GM19468 (cell line): ENCODE data around the gene CRYBG3.
A peak's percentile ranks its signal among the peaks of the same experiment; 100 is the strongest.
"Not testable (repeated sequence)": the region's sequence is repeated elsewhere in the genome, so short reads cannot be mapped to it uniquely, and the experiment has no call there.

Source experiments
- ATAC-seq: cut with Tn5 transposase; IDR thresholded peaks from one replicate; pipeline ENCODE4 v1.9.1; 2021; ENCODE audit warnings: mild to moderate bottlenecking, moderate library complexity, moderate number of reproducible peaks; ENCODE audit not compliant: unreplicated experiment; ENCODE audit errors: extremely low read depth

CRYBG3 gene

DNA sequence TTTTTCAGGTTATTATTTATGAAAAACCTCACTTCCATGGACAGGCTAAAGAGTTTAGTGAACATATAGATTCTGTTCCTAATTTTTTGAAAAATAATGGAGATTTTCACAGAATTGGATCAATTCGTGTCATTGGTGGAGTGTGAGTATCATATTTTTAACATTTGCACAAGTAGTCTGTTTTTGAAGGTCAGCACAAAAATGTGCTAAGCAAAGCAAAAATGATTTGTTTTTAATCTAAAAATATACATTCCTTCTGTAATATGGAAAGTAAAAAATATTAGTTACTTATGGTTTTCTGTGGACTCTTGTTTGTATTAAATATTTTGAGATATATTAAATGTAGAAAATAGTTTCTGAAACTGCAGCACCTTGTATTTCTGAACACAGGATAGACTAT, 71.0 kb downstream of the CRYBG3 start:
- ATAC-seq = no peak

DNA sequence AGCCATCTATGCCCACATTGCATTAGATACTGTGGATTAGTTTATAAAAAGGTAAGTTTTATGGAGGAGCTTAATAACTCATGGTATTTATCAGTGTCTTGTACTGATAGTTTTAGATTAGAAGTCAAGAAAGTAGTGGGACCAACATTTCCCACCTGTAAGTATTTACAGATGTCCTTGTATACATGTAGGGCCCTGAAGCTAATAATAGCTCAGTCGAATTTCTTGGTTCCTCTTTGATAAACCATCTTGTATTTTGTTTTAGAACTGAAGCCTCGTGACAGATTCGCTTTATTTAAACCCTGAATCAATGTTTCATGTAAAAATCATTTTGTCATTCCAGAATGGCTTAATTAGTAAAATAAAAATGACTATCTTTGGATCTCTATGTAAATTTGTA, 73.4 kb downstream of the CRYBG3 start:
- peak; percentile 44 for ATAC-seq

DNA sequence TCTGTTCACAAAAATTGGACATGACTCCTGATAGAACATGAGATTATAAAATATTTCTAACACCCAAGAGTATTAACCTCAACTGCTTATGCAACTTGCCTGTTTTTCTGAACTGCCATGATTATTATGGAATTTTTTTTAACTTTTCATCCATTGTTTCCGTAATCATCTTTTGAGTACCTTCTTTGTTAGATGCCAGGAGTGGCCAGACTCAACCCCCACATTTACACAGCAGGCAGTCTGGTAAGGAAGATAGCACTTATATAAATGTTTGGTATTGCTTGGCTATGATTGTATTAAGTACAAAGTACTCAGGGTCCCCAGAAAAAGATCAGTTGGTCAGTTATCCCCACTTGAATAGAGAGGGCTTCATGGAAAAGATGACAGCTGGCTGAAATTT, 74.3 kb downstream of the CRYBG3 start:
- no peak for ATAC-seq

DNA sequence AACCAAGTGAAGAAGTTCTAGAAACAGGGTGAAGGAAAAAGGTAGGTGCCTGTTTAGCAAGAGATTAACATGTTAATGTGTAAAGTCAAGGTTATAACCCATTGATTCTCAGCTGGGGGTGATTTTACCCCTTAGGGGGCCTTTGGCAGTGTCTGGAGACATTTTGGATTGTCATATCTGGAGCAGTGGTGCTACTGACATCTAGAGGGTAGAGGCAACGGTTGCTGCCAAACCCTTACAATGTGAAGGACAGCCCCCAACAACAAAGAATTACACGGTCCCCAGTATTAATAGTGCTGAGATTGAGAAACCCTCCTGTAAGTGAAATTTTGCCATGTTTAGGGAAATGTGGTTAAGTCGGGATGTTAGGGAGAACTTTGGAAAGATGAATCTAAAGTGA, 74.7 kb downstream of the CRYBG3 start:
- ATAC-seq = no peak

DNA sequence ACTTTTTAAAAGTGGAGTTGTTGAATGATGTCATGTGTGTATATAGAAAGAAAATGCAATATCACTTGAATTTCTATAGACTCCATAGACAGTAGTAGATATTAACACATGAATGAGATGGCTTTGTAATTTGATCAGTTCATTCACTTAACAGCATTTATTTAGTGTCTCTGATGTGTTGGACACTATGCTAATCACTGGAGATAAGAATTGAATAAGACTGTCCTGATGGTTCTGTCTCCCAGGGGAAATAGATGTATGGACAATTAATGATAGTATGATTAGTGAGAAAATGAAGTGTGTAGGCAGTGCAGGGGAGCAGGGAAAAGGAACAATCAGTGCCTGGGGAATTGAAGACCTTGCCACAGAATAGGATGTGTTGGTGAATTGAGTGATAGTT, 77.5 kb downstream of the CRYBG3 start:
- ATAC-seq = no peak

DNA sequence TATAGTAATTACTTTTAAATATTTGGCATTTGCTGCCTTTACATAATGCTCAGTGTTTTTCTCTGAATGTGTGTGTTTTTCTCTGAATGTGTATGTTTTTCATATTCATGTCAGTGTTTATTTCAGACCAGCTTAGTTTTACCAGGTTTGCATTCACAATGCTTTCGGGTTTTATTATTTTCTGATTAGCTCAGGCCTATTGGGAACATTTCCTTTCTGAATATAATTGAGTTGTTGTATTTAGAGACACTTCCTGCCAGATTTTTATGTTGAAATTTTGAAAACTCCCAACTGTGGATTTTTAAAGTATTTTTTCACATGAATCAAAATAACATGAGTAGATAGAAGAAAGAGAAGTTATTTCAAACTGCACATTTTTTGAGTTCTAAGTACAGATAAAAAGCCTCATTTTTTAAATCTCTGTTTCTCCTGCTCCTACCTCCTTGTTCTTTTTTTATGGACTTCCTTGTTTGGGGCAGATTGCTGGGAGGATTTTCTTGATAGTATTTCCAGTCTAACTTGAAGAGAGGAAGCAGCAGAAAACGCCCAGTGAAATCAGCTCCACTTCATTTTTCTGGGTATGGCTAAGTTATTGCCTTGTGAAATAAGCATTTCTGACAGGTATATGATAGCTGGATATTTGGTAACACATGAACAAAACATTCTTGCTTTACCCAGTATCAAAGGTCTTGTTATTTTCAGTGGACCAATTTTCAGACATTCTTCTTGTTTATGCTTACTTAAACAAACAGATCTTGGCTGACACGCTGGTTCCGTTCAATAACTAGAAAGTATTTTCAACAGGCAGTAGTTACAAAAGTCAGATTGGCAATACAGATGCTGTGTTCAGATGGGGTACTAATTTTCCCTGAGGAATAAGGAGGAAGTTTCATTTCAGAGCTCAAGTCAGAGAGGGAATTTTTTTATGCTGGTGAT, 79.8 kb downstream of the CRYBG3 start:
- ATAC-seq = no peak

DNA sequence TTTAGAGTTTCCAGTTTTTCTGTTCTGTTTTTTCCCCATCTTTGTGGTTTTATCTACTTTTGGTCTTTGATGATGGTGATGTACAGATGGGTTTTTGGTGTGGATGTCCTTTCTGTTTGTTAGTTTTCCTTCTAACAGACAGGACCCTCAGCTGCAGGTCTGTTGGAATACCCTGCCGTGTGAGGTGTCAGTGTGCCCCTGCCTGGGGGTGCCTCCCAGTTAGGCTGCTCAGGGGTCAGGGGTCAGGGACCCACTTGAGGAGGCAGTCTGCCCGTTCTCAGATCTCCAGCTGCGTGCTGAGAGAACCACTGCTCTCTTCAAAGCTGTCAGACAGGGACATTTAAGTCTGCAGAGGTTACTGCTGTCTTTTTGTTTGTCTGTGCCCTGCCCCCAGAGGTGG, 88.0 kb downstream of the CRYBG3 start:
- ATAC-seq = not testable (repeated sequence)

DNA sequence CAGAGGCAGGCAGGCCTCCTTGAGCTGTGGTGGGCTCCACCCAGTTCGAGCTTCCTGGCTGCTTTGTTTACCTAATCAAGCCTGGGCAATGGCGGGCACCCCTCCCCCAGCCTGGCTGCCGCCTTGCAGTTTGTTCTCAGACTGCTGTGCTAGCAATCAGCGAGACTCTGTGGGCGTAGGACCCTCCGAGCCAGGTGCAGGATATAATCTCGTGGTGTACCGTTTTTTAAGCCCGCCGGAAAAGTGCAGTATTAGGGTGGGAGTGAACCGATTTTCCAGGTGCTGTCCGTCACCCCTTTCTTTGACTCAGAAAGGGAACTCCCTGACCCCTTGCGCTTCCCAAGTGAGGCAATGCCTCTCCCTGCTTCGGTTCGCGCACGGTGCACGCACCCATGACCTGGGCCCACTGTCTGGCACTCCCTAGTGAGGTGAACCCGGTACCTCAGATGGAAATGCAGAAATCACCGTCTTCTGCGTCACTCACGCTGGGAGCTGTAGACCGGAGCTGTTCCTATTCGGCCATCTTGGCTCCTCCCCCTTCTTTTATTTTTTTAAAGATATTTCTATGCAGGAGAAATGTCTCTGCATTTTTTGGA, 88.5 kb downstream of the CRYBG3 start:
- not testable (repeated sequence) for ATAC-seq

DNA sequence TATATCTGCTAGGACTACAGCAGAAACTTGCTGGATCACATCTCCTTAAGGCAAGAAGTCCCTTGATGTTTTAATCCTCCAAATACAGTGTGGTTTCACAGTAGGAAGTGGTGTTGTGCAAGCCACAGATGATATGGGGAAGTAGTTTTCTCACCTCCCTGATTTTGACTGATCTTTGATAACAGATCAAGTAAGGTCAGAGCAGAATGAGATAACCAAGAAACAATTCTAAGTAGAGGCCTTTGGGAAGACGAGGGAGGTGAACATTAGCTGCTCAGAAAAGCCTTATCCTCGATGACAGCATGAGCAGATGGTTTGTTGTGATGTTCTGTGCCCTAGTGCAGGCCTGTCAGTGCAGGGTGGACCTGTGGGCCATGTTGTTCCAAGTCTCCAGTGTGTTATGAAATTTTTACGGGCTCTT, 89.1 kb downstream of the CRYBG3 start:
- no peak for ATAC-seq

DNA sequence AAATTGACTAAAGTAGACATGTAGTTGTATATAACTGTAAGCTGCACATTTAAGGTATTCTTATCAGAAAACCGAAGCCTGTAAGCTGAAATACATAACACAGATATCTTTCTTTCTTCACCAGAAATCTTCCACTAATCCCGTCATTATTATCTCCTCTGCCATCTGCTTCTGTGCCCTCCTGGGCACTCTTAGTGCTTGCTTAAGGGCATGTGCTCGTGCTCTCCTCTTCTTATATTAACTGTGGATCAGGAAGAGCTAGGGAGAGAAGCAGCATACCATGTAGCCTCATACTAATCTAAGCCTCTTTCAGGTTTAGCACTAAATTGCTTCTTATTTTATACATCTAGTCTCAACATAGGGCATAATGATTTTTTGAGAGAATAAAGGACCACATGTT, 89.6 kb downstream of the CRYBG3 start:
- no peak for ATAC-seq

DNA sequence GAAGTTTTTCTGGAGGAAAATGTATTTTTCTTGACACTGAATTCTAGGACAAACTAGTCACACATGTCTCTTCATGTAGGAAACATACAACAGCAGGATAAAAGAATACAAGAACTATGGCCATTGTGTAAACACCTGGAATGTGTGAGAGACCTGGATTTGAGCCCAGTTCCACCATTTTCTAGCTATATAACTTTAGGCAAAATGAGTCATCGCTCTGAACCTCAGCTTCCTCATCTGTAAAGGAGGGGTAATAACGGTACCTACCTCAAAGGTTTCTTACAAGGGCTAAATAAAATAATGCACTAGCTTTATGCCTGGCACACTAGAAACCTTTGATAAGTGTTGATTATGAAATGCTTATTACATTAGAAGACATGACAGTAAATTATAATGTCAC, 92.6 kb downstream of the CRYBG3 start:
- no peak for ATAC-seq

DNA sequence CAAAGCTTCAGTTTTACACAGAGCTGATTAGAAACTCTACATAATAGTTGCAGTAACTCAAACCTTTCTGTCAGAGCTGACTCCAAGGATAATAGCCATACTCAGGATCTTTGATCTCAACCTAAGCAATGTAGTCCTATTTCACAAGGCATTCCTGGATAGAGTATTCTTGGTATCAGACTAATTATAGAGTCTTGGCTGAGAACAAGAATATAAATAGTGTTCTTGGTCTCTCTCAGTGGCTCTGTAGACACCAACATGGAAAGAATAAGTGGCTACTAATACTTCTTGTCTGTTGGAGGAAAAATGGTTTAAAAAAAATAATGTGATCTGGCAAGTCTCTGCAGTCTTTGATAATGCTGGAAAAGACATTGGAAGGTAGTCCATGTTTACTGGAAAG, 94.8 kb downstream of the CRYBG3 start:
- no peak for ATAC-seq

DNA sequence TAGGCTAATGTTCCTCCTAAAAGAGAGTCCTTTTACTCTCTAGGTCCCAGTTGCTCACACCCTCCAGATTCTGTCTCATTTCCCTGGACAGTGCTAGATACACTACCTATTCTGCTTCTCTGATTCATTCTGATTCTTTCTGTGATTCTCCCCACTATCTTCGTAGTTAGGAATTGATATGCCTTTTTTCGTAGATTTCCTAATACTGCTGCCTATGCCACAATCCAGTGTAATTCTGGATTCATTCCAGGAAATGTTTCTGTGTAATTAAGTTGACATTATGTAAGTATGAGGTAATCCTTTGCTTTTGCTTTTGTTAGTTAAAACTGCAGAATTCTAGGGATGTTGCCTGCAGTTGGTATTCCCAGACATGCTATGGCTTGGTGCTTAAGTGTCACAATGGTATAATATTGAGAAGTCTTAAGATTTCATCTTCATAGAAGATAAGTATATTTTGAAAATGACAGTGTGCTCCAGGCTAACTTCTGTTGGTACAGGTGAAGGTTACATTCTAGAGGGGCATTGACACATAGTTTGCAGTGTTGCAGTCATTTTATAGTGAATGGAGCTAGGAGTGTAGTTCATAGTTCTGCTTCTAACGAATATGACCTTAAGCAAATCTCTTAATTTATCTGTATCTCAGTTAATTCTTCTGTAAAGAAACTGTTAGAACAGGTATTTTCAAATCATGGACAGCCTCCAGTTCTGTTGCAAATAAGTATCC, 96.2 kb downstream of the CRYBG3 start:
- no peak for ATAC-seq

DNA sequence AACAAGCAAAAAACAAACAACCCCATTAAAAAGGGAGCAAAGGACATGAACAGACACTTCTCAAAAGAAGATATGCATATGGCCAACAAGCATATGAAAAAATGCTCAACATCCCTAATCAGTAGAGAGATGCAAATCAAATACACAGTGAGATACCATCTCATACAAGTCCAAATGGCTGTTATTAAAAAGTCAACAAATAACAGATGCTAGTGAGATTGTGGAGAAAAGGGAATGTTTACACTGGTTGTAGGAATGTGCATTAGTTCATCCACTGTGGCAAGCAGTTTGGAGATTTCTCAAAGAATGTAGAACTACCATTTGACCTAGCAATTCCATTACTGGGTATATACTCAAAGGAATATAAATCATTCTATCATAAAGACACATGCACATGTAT, 105.9 kb downstream of the CRYBG3 start:
- ATAC-seq = no peak

DNA sequence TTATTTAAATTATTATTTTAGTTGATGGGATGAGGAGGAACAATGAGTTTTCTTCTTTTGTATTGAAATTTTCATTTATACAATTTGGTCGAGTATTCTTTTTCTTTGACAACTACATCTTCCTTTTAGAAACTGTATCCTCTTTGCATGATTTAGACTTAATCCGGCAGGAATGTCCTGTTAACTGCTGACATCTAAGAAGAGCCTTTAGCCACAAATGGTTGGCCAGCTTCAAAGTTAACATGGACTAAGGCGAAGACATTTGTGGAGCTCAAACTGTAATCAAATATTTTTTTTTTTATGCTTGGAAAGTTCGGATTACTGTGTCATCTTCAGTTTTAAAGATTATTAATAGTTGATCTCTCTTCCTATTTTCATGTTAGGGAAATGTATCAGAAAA, 107.2 kb downstream of the CRYBG3 start:
- ATAC-seq = no peak

DNA sequence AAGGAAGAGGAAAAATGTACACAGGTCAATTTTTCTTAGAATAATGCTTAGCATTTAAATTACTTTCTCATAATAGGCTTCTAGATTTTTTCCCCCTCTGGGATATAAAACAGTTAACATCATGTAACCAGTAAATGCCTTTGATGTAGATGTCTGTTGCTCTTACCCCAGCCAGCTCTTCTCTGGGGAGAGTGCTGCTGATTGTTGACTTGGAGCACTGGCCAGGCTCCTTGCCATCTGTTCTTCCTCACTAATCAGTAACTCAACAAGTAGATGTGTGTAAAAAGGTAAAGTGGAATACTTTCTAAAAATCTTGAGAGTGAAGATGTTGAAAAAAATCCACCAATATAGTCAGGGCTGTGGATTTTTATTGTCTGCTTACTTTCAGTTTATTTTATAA, 108.2 kb downstream of the CRYBG3 start:
- no peak for ATAC-seq

DNA sequence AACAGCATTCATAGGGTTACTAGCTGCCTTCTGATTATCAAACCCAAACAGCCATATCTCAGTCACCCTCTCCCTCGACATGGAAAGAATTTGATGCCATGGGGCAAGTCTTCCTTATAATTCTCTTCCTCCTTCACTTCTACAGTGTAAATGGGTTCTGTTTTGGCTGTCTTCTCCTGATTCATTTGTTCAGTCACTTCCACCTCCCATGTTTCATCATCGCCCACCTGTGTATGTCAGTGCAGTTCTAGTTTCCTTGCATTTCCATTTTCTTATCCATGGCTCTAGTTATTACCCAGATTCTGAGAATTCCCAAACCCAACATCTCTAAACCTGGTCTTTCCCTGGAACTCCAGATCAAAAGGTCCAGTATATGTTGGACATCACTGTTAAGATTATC, 109.4 kb downstream of the CRYBG3 start:
- no peak for ATAC-seq

DNA sequence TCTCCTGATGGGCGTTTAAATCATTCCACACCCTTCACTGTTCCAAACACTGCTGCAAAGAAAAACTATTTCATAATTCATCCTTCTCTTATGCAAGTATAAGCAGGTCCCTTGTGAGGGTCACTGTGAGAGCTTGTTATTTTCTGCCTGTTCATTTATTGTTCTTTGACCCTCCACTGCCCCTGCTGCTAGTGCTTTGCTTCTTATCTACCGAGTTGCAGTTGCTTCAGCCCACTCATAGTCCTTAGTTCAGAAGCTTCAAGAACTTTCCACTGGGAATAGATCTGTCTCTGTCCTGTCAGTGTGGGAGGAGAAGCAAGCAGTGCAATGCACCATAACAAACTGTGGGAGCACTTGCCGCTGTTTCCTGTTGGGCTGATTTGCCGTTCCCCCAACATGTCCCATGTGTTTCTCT, 110.6 kb downstream of the CRYBG3 start:
- no peak for ATAC-seq

DNA sequence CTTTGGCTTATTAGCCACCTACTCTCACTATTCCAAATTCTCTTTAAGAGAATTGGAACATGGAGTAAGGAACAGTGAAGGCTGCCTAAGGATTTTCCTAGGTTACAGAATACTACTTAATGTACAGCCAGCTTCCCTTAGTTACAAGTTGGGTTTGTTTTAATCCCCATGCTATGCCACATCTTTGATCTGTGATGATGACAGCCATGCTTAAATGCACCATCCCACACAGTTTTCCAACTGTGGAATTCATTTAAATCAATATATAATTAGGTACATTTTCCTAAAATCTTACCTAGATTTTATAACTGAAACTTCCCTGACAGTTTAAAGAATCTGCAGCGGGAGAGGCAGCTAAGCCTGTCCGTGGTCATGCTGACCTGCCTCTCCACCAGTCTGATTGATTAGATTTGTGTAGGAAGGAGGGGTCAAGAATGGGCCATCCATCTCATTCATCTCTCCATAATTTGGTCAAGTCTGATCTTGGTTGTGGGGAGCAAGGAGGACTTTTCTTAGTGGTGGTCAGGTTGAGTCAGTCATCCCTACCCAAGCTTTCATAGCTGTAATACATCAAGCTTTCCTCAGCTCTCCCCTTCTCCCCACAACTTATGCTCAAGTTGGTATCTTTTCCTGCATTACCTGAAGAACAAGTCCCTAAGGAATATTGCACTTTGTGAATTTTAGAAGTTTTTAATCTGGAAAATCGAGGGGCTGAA, 113.3 kb downstream of the CRYBG3 start:
- ATAC-seq = no peak

DNA sequence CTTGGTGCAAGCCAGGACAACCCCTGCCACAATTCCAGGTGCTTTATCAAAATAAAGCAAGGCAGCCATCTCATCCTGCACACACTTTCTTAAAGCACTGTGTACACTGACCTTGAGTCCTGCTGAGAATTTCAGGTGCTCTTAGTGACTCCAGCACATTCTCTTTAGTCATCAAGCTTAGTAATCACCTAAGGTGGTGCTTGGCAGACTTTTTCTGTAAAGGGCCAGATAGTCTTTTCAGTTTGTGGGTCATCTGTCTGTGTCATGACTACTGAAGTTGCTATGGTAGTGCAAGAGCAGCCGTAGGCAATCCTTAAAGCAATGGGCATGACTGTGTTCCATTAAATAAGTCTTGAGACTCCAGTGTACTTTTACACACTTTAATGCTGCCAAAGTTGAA, 114.0 kb downstream of the CRYBG3 start:
- no peak for ATAC-seq

DNA sequence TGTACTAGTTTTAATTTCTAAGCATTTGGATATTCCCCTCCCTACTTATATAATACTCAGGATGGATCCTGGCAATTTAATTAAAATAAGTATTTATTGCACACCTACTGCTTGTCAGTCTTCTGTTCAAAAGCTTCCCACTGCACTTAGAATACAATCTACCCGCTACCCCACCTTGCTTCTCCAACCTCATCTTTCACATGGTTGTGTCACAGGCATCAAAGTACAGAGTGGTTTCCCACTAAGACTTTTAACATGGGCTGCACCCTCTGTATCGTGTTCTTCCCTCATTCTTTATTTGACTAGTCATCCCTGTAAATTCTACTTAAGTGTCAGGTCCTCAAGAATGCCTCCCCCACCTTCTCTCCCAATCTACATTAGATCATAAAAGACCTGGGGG, 115.4 kb downstream of the CRYBG3 start:
- ATAC-seq = no peak
